Measurements from ENCODE around the gene PIGX.

The PIGX gene

DNA sequence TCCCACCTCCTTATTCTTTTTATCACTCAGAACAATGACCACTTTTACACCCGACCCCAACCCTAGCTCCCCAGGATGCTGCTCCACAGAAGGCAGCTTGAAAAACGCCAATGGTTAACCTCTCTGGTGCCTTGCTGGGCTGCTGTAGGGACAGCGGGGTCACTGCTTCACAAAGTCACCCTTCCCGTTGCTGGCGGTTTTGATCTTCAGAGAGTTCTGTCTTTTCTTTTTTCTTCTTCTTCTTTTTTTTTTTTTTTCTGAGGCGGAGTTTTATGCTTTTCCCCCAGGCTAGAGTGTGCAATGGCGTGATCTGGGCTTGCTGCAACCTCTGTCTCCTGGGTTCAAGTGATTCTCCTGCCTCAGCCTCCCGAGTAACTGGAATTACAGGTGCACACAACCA lies 20.8 kb upstream of the PIGX start:
- TF ChIP-seq, protein P1, sequence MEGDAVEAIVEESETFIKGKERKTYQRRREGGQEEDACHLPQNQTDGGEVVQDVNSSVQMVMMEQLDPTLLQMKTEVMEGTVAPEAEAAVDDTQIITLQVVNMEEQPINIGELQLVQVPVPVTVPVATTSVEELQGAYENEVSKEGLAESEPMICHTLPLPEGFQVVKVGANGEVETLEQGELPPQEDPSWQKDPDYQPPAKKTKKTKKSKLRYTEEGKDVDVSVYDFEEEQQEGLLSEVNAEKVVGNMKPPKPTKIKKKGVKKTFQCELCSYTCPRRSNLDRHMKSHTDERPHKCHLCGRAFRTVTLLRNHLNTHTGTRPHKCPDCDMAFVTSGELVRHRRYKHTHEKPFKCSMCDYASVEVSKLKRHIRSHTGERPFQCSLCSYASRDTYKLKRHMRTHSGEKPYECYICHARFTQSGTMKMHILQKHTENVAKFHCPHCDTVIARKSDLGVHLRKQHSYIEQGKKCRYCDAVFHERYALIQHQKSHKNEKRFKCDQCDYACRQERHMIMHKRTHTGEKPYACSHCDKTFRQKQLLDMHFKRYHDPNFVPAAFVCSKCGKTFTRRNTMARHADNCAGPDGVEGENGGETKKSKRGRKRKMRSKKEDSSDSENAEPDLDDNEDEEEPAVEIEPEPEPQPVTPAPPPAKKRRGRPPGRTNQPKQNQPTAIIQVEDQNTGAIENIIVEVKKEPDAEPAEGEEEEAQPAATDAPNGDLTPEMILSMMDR (IDR thresholded peaks at IDR 0.05): no peak
- no peak for DNase-seq (ENCODE audit: low spot score)
- no peak overlapping the region for H3K4me3 ChIP-seq
- H3K27ac ChIP-seq: no peak overlapping the region

DNA sequence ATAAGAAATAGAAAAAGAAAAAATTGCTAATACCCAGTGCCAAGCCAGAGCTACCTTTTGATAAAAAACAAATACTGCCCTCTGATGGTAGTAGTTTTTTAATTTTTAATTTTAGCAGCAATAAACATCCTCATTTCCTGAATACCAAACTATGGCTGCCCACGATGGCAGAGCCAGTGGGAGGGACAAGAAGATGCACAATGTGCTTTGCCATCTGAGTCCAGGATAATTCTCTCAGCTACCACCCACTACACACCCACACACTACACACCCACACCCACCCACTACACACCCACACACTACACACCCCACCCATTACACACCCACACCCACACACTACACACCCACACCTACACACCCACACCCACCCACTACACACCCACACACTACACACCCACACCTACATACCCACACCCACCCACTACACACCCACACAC lies 18.0 kb upstream of the PIGX start:
- no peak overlapping the region for H3K4me3 ChIP-seq
- no peak overlapping the region for H3K27ac ChIP-seq
- DNase-seq (ENCODE audit: low spot score): no peak
- TF ChIP-seq, protein P1 (IDR thresholded peaks at IDR 0.05): no peak

DNA sequence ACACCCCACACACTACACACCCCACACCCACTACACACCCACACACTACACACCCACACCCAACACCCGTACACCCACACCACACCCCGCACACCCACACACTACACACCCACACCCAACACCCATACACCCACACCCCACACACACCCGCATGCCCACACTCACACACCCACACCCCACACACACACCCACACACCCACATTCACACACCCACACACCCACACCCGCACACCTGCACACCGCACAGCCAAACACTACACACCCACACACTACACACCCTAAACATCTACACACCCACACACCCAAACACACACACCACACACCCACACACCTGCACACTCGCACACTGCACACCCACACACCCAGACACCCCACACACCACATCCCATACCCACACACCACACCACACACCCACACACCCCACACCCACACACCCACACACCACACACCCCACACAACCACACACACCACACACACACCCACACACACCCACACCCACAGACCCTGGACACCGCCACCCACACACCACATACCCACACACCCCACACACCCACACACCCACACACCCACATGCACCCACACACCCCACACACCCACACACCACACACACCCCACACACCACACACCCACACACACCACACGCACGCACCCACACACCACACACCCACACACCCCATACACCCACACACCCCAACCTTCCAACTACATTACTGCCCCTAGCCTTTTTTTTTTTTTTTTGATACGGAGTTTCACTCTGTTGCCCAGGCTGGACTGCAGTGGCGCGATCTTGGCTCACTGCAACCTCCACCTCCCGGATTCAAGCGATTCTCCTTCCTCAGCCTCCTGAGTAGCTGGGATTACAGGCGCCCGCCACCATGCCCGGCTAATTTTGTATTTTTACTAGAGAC lies 17.0 kb upstream of the PIGX start:
- no peak for DNase-seq (ENCODE audit: low spot score)
- Histone ChIP-seq H3K4me3 (no peak overlapping the region), H3K27ac (no peak overlapping the region)
- TF ChIP-seq, protein P1 (IDR thresholded peaks at IDR 0.05): no peak

DNA sequence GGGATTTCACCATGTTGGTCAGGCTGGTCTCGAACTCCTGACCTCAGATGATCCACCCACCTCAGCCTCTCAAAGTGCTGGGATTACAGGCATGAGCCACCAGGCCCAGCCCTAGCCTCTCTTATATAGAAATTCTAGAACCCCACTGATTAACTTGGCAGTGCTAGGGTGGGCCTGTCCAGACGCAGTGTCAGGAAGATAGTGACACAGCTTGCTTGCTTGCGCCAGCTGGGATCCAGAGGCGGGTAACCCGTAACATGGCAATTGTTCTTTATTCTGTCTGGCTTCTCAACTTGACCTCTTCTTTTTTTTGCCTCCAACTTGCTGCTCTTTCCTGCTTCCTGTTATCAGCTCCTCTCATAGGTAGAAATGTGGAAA lies 16.3 kb upstream of the PIGX start:
- Histone ChIP-seq H3K4me3 (no peak overlapping the region), H3K27ac (no peak overlapping the region)
- DNase-seq (ENCODE audit: low spot score): no peak
- TF ChIP-seq, protein P1 (IDR thresholded peaks at IDR 0.05): no peak

DNA sequence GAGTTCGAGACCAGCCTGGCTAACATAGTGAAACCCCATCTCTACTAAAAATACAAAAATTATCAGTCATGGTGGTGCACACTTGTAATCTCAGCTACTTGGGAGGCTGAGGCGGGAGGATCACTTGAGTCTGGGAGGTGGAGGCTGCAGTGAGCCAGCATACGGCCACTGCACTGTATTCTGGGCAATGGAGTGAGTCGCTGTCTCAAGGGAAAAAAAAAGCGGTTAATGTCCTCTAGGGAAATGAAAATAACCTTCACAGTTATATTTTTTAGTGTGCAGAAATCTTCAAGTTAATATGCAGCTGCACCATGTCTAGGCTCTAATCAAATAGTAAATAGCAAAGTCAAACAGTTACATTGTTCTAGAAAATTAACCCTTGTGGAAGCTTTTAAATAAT lies 14.9 kb upstream of the PIGX start:
- DNase-seq (ENCODE audit: low spot score): no peak
- H3K4me3 ChIP-seq: no peak overlapping the region
- H3K27ac ChIP-seq: no peak overlapping the region
- TF ChIP-seq, protein P1 (IDR thresholded peaks at IDR 0.05): no peak

DNA sequence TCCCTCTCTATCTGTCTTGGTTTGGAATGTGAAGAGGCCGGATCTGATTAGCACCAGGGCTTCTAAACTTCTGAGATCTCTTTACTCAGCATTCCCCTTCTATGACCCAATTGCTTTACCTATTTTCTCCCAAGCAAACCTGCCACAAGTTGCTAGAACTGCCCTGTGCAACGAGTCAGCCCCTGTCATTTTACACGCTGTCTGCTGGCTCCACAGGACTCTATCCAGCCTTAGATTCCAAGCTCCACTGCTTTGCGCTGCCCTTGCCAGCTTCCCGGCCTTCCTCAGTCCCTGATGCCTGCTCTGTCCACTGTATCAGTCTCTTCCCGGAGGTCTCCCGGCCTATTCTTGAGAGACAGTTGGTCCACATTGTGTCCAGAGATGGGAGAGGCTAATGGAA lies 12.4 kb upstream of the PIGX start:
- no peak overlapping the region for H3K27ac ChIP-seq
- TF ChIP-seq, protein P1 (IDR thresholded peaks at IDR 0.05): no peak
- no peak overlapping the region for H3K4me3 ChIP-seq
- no peak for DNase-seq (ENCODE audit: low spot score)

DNA sequence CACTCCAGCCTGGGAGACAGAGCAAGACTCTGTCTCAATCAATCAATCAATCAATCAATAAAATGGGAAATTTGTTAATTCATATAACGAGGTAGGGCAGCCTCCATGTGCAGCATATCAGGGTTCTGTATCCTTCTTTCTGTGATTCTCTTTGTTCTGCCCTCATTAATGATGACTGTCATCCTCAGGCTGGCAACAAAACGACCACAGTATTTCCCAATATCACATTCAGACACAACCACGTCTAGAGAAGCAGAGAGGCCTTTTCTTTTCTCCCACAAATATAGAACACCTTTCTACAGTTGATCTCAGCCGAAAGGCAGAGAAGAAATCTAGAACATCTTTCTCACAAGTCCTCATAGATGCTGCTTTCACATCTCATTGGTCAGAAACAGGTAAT lies 11.4 kb upstream of the PIGX start:
- no peak overlapping the region for H3K27ac ChIP-seq
- TF ChIP-seq, protein P1 (IDR thresholded peaks at IDR 0.05): no peak
- no peak for DNase-seq (ENCODE audit: low spot score)
- H3K4me3 ChIP-seq: no peak overlapping the region

Measured in coronary artery (tissue), 2 donors.